PFSK-1 (cell line): ENCODE data around the gene CFD.

Experiments used
- FOXP2 ChIP-seq: optimal IDR thresholded peaks from 2 replicates; pipeline ENCODE3; 2011; ENCODE audit warnings: borderline replicate concordance, control low read depth, inconsistent platforms; ENCODE audit not compliant: insufficient read depth; ENCODE audit errors: extremely low read length, extremely low read depth
- POLR2AphosphoS5 ChIP-seq: IDR thresholded peaks from 2 replicates; pipeline ENCODE4 v1.6.1; 2012; ENCODE audit warnings: low read depth, mild to moderate bottlenecking, control low read depth, low read length, moderate library complexity
- REST ChIP-seq, 2 experiments: IDR thresholded peaks; 2 replicates each; pipeline versions ENCODE4 v1.6.1 to v1.8.0; 2011 to 2012; ENCODE audit warnings: low read depth in 2 of 2, low read length in 2 of 2, control low read depth in 1 of 2, inconsistent platforms in 1 of 2, mild to moderate bottlenecking in 1 of 2, moderate library complexity in 1 of 2; ENCODE audit not compliant: insufficient read depth in 1 of 2
- SIN3A ChIP-seq: IDR thresholded peaks from 2 replicates; pipeline ENCODE4 v1.6.1; 2012; ENCODE audit warnings: mild to moderate bottlenecking, low read length, moderate library complexity, borderline replicate concordance; ENCODE audit not compliant: insufficient read depth
- TAF1 ChIP-seq: IDR thresholded peaks from 2 replicates; pipeline ENCODE4 v1.6.1; 2012; ENCODE audit warnings: low read length, control low read depth, borderline replicate concordance; ENCODE audit not compliant: insufficient read depth

CFD gene

GRCh38 chr19:862581-863314 is 3.3 kb downstream of the CFD start:
- no peak for TF ChIP-seq POLR2AphosphoS5
- TF ChIP-seq SIN3A, result no peak
- TF ChIP-seq FOXP2, result no peak
- no peak for TF ChIP-seq REST (IDR thresholded peaks at IDR 0.05; ENCODE audit: insufficient read depth in 1 of 2, low read depth in 2 of 2, low read length in 2 of 2)
- no peak for TF ChIP-seq TAF1

- TF ChIP-seq SIN3A, result no peak
- no peak for TF ChIP-seq FOXP2
- no peak for TF ChIP-seq REST (IDR thresholded peaks at IDR 0.05; ENCODE audit: insufficient read depth in 1 of 2, low read depth in 2 of 2, low read length in 2 of 2)
- no peak for TF ChIP-seq TAF1
- no peak for TF ChIP-seq POLR2AphosphoS5
Observed at GRCh38 chr19:863315-863620, 3.8 kb downstream of the CFD start.

- TF ChIP-seq TAF1, result no peak
- TF ChIP-seq FOXP2, result no peak
- TF ChIP-seq SIN3A, result no peak
Observed at GRCh38 chr19:866769-867300, 7.4 kb downstream of the CFD start.

- TF ChIP-seq FOXP2, result no peak
- TF ChIP-seq SIN3A, result no peak
- TF ChIP-seq REST (IDR thresholded peaks at IDR 0.05; ENCODE audit: insufficient read depth in 1 of 2, low read depth in 2 of 2, low read length in 2 of 2), result no peak
- TF ChIP-seq POLR2AphosphoS5, result no peak
- no peak for TF ChIP-seq TAF1
Observed at GRCh38 chr19:867301-867793, 7.9 kb downstream of the CFD start.

GRCh38 chr19:867855-868457 is 8.5 kb downstream of the CFD start:
- TF ChIP-seq TAF1 (no peak), POLR2AphosphoS5 (no peak), REST (IDR thresholded peaks at IDR 0.05; ENCODE audit: insufficient read depth in 1 of 2, low read depth in 2 of 2, low read length in 2 of 2) (no peak), SIN3A (no peak), FOXP2 (no peak)
